ENCODE results near the gene PSENEN.

The PSENEN gene, protein sequence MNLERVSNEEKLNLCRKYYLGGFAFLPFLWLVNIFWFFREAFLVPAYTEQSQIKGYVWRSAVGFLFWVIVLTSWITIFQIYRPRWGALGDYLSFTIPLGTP

DNA sequence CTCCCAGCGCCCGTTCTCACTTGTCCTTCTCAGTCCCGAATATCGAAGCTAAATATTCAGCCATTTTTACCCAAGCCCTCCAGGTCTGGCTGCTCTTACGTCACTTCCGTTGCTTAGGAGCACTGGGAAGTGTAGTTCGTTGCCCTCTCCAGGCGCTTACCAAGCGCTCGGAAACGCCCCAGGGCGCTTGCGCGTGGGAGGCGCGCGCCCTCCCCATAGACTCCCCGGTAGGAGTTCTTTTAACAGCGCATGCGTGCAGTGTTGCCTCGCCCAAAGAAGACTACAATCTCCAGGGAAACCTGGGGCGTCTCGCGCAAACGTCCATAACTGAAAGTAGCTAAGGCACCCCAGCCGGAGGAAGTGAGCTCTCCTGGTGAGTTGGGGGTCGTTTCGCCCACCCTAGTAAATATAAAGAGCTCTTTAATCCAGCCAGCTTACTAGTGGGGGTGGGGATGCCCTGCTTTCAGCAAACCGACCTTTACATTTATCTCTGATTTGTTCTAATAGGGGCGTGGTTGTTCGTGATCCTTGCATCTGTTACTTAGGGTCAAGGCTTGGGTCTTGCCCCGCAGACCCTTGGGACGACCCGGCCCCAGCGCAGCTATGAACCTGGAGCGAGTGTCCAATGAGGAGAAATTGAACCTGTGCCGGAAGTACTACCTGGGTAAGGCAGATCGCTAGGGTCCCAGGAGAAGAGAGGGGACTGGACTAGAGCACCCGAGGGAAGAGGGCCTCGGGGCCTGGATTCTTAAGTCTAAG is at the start of gene PSENEN, which contains the start of gene U2AF1L4:
Gene PSENEN, plus strand, starts transcription at position 324 of the 759 bp plus-strand sequence. Its CDS starts 280 bp downstream, at position 604.
Gene U2AF1L4, minus strand, starts transcription at position 91 of the 759 bp plus-strand sequence. Its CDS starts 27 bp downstream, at position 64.
- peak within 1 kb of the TSS; percentile 90 to 91 for H3K4me3 ChIP-seq (ENCODE audit: low read depth in 1 of 2, low read length in 2 of 2)
- H3K27ac ChIP-seq (ENCODE audit: low read depth, low read length) = peak within 1 kb of the TSS; percentile 99
- peaks cover 28 to 41% of the 10 kb centered on the region in 2 donors for H3K4me1 ChIP-seq (ENCODE audit: control insufficient read depth in 1 of 2, insufficient read depth in 2 of 2, low read length in 2 of 2)
- H3K9me3 ChIP-seq (ENCODE audit: control insufficient read depth in 1 of 2, low read length in 2 of 2) = no peaks in the 10 kb centered on the region
- no peaks in the 10 kb centered on the region for H3K27me3 ChIP-seq (ENCODE audit: control insufficient read depth in 1 of 2, insufficient read depth in 2 of 2, low read length in 2 of 2)
- peaks cover 0 to 3% of the 10 kb centered on the region in 2 donors for H3K36me3 ChIP-seq (ENCODE audit: control insufficient read depth in 1 of 2, insufficient read depth in 2 of 2, low read length in 2 of 2)
- peak within 1 kb of the TSS; percentile 85 to 88 for H3K9ac ChIP-seq (ENCODE audit: low read depth in 1 of 2, low read length in 2 of 2)

DNA sequence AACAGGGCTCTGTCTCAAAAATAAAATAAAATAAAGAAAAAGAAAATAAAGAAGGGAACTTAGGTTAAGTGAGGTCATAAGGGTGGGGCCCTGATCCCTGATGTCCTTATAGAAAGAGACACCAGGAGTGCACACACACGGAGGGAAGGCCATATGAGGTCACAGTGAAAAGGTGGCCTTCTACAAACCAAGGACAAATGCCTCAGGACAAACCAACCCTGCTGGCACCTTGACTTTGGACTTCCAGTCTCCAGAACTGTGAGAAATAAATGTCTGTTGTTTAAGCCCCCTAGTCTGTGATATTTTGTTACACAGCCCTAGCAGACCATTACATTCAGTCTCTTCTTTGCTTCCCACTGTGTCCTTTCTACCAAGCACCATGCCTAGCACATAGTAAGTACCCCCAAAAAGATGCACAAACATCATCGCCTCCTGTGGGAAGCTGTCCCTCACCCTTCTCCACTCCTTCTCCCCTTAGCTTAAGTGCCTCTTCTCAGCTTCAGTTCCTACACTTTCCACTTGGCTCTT is 49.5 kb upstream of the PSENEN start:
- Histone ChIP-seq H3K27ac (ENCODE audit: low read depth, low read length) (no peak overlapping the region), H3K36me3 (ENCODE audit: control insufficient read depth in 1 of 2, insufficient read depth in 2 of 2, low read length in 2 of 2) (no peaks in the 10 kb centered on the region), H3K9ac (ENCODE audit: low read depth in 1 of 2, low read length in 2 of 2) (no peak overlapping the region), H3K4me1 (ENCODE audit: control insufficient read depth in 1 of 2, insufficient read depth in 2 of 2, low read length in 2 of 2) (no peaks in the 10 kb centered on the region), H3K4me3 (ENCODE audit: low read depth in 1 of 2, low read length in 2 of 2) (no peak overlapping the region), H3K9me3 (ENCODE audit: control insufficient read depth in 1 of 2, low read length in 2 of 2) (no peaks in the 10 kb centered on the region), H3K27me3 (ENCODE audit: control insufficient read depth in 1 of 2, insufficient read depth in 2 of 2, low read length in 2 of 2) (no peaks in the 10 kb centered on the region)

DNA sequence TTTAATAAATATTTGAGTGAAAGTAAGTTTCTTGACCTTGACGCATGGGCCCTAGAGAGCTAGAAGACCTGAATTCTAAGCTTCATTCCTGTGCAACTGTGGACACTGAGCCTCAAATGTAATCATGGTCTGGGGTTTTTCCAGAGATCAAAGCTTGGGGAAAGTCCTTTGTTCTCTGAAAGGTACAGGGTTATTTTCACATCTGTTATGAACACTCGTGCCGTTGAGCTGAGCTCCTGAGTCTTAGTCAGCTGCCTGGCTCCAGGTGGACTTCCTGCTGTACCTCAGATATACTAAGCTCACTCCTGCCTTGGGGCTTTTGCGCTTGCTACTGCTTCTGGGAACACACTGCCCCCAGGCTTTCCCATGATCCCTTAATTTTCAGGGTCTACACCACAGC is 48.6 kb upstream of the PSENEN start:
- Histone ChIP-seq H3K27ac (ENCODE audit: low read depth, low read length) (no peak overlapping the region), H3K36me3 (ENCODE audit: control insufficient read depth in 1 of 2, insufficient read depth in 2 of 2, low read length in 2 of 2) (no peaks in the 10 kb centered on the region), H3K9me3 (ENCODE audit: control insufficient read depth in 1 of 2, low read length in 2 of 2) (no peaks in the 10 kb centered on the region), H3K9ac (ENCODE audit: low read depth in 1 of 2, low read length in 2 of 2) (no peak overlapping the region), H3K4me3 (ENCODE audit: low read depth in 1 of 2, low read length in 2 of 2) (no peak overlapping the region), H3K4me1 (ENCODE audit: control insufficient read depth in 1 of 2, insufficient read depth in 2 of 2, low read length in 2 of 2) (peaks cover 0 to 3% of the 10 kb centered on the region in 2 donors), H3K27me3 (ENCODE audit: control insufficient read depth in 1 of 2, insufficient read depth in 2 of 2, low read length in 2 of 2) (no peaks in the 10 kb centered on the region)

DNA sequence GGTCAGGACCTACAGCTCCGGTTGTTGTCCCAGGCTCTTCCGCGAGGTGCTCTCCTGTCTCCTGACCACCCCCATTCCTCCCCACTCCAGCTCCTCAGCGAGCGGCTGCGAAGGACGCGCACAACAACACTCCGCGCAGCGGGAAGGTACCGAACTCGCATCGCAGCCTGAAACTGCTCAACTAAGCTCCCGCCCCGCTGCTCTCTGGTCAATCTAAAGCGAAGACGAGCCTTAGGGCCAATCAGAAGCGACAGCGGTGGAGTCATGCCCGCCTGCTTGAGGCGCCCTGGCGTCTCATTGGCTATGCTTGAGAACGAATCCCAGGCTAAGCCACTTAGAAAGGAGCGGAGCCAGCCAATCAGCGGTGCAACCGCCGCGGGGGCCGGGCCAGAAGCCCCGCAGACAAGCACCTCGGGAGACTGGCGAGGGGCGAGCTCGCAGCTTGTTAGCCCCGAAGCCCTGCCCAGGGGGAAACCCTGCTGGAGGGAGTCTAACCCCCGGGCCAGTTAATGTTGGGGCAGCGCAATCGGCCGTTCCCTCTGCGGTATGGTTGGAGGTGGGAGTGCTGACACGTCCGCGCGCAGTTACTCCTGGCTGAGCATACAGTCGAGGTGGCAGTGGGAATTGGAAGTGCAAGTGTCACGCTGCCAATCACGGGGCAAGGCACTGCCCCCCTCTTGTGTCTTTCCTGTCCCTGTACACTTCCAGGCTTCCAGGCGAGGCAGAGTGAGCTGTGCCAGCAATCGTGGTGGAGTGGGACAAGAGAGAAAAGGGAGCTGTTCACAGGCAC is 43.0 kb upstream of the PSENEN start:
- Histone ChIP-seq H3K4me1 (ENCODE audit: control insufficient read depth in 1 of 2, insufficient read depth in 2 of 2, low read length in 2 of 2) (peaks cover 0 to 12% of the 10 kb centered on the region in 2 donors), H3K27me3 (ENCODE audit: control insufficient read depth in 1 of 2, insufficient read depth in 2 of 2, low read length in 2 of 2) (no peaks in the 10 kb centered on the region), H3K9ac (ENCODE audit: low read depth in 1 of 2, low read length in 2 of 2) (peak overlapping the region; percentile 35 to 72), H3K9me3 (ENCODE audit: control insufficient read depth in 1 of 2, low read length in 2 of 2) (no peaks in the 10 kb centered on the region), H3K27ac (ENCODE audit: low read depth, low read length) (no peak overlapping the region), H3K4me3 (ENCODE audit: low read depth in 1 of 2, low read length in 2 of 2) (peak overlapping the region; percentile 81 to 82), H3K36me3 (ENCODE audit: control insufficient read depth in 1 of 2, insufficient read depth in 2 of 2, low read length in 2 of 2) (no peaks in the 10 kb centered on the region)

DNA sequence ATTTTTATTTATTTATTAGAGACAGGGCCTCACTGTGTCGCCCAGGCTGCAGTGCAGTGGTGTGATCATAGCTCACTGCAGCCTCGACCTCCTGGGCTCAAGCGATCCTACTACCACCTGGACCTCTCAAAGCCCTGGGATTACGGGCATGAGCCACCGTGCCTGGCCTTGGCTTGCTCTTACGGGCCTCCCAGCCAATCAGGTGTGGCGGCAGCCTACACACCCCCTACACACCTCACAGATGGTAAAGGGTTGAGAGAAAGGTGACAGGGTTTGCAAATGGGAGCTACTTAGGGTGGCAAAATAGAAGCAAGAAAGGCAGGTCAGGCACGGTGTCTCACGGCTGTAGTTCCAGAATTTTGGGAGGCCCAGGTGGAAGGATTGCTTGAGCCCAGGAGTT is 42.1 kb upstream of the PSENEN start:
- H3K4me1 ChIP-seq (ENCODE audit: control insufficient read depth in 1 of 2, insufficient read depth in 2 of 2, low read length in 2 of 2) = peaks cover 0 to 12% of the 10 kb centered on the region in 2 donors
- peaks cover 0 to 2% of the 10 kb centered on the region in 2 donors for H3K27me3 ChIP-seq (ENCODE audit: control insufficient read depth in 1 of 2, insufficient read depth in 2 of 2, low read length in 2 of 2)
- no peaks in the 10 kb centered on the region for H3K9me3 ChIP-seq (ENCODE audit: control insufficient read depth in 1 of 2, low read length in 2 of 2)
- no peaks in the 10 kb centered on the region for H3K36me3 ChIP-seq (ENCODE audit: control insufficient read depth in 1 of 2, insufficient read depth in 2 of 2, low read length in 2 of 2)
- H3K9ac ChIP-seq (ENCODE audit: low read depth in 1 of 2, low read length in 2 of 2) = no peak overlapping the region
- H3K4me3 ChIP-seq (ENCODE audit: low read depth in 1 of 2, low read length in 2 of 2) = no peak overlapping the region
- no peak overlapping the region for H3K27ac ChIP-seq (ENCODE audit: low read depth, low read length)

DNA sequence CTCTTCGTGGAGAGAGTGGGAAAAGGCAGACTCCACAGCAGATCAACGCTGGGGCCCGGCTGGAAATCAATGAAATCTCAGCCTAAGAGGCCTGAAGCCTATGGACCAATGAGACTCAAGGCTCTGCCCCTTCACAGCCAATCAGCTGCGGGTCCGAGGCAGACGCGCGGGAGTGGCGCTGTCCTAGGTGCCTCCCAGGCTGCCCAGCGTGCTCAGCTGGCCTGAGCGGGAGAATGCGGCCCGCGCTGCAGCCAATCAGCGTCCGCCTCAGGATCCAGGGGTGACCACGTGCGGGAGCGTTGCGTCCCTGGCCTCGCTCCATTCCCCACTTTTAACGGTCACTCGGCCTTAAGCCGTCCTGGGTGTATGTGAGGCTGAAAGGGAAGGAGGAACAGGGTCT is 41.2 kb upstream of the PSENEN start, which contains the start of gene ZBTB32:
Gene ZBTB32, plus strand, starts transcription at position 341 of the 400 bp plus-strand sequence. CDS start 10,069 bp downstream, outside the sequence.
- Histone ChIP-seq H3K9me3 (ENCODE audit: control insufficient read depth in 1 of 2, low read length in 2 of 2) (no peaks in the 10 kb centered on the region), H3K9ac (ENCODE audit: low read depth in 1 of 2, low read length in 2 of 2) (no peak within 1 kb of the TSS), H3K4me3 (ENCODE audit: low read depth in 1 of 2, low read length in 2 of 2) (no peak within 1 kb of the TSS), H3K4me1 (ENCODE audit: control insufficient read depth in 1 of 2, insufficient read depth in 2 of 2, low read length in 2 of 2) (peaks cover 0 to 12% of the 10 kb centered on the region in 2 donors), H3K36me3 (ENCODE audit: control insufficient read depth in 1 of 2, insufficient read depth in 2 of 2, low read length in 2 of 2) (no peaks in the 10 kb centered on the region), H3K27ac (ENCODE audit: low read depth, low read length) (no peak within 1 kb of the TSS), H3K27me3 (ENCODE audit: control insufficient read depth in 1 of 2, insufficient read depth in 2 of 2, low read length in 2 of 2) (peaks cover 0 to 2% of the 10 kb centered on the region in 2 donors)

DNA sequence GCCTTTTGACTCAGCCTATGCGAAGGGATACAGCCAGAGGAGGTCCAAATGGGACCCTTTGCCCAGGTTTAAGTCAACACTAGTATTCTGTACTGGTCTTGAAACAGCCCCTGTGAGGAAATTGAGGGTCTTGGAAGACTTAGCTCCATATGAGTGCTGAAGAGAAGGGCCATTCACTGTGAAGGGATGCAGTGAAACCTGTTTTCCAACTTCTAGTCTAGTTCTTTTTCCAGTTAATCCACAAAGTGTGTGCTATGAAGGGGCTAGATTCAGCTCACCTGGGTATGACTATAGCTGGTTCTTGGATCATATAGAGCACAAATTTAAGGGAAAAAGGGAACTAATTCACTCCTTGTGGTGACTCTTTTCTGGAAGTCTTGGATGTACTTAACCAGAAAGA is 37.1 kb upstream of the PSENEN start:
- Histone ChIP-seq H3K27ac (ENCODE audit: low read depth, low read length) (no peak overlapping the region), H3K36me3 (ENCODE audit: control insufficient read depth in 1 of 2, insufficient read depth in 2 of 2, low read length in 2 of 2) (no peaks in the 10 kb centered on the region), H3K27me3 (ENCODE audit: control insufficient read depth in 1 of 2, insufficient read depth in 2 of 2, low read length in 2 of 2) (peaks cover 0 to 9% of the 10 kb centered on the region in 2 donors), H3K4me3 (ENCODE audit: low read depth in 1 of 2, low read length in 2 of 2) (no peak overlapping the region), H3K4me1 (ENCODE audit: control insufficient read depth in 1 of 2, insufficient read depth in 2 of 2, low read length in 2 of 2) (peaks cover 0 to 5% of the 10 kb centered on the region in 2 donors), H3K9me3 (ENCODE audit: control insufficient read depth in 1 of 2, low read length in 2 of 2) (no peaks in the 10 kb centered on the region), H3K9ac (ENCODE audit: low read depth in 1 of 2, low read length in 2 of 2) (no peak overlapping the region)

DNA sequence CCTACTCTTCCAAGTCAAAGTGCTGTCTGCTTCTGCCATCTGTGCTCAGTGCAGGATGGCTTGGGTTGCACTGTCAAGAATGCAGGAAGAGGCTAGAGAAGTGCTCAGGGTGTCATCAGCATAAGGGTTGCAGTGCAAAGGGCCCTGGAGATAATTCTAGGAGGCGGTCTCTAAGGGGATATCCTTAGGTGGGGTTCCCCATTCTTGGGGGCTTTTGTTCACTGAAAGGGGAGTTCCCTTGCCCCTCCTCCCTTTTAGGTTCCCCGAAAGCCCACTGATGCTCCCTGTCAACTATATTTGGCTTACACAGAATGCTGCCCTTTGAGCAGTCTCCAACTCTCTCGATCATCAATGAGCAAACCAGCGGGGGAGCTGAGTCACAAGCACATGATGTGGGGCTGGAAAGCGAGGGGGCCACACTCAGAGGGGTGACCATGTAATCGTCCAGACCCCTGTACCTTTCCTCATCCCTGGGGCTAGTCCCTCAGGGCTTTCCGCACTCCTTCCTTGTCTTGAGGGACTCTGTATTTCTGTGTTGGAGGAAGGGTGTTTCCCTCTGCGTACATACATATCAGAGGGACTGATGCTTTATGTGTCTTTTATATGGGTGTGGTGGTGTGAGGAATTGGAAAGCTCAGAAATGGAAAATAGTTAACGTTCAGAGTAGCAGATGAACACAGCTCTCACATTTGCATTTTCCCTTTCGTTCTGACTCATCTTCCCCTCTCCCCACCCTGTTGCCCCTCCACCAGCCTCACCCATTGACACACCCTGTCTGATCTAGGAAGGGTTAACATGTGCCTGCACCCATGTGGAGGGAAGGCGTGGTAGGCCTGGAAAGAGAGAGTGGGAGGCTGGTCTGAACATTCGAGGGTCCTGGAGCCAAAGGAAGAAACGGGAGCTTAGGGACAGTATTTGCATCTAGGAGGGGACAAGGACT is 34.4 kb upstream of the PSENEN start:
- Histone ChIP-seq H3K27ac (ENCODE audit: low read depth, low read length) (no peak overlapping the region), H3K36me3 (ENCODE audit: control insufficient read depth in 1 of 2, insufficient read depth in 2 of 2, low read length in 2 of 2) (no peaks in the 10 kb centered on the region), H3K9me3 (ENCODE audit: control insufficient read depth in 1 of 2, low read length in 2 of 2) (no peaks in the 10 kb centered on the region), H3K4me1 (ENCODE audit: control insufficient read depth in 1 of 2, insufficient read depth in 2 of 2, low read length in 2 of 2) (peaks cover 11 to 14% of the 10 kb centered on the region in 2 donors), H3K9ac (ENCODE audit: low read depth in 1 of 2, low read length in 2 of 2) (no peak overlapping the region), H3K27me3 (ENCODE audit: control insufficient read depth in 1 of 2, insufficient read depth in 2 of 2, low read length in 2 of 2) (peaks cover 0 to 12% of the 10 kb centered on the region in 2 donors), H3K4me3 (ENCODE audit: low read depth in 1 of 2, low read length in 2 of 2) (no peak overlapping the region)

Measured in duodenal mucosa (tissue), 2 donors.